ENCODE data around the gene VMP1.

Gene VMP1

DNA sequence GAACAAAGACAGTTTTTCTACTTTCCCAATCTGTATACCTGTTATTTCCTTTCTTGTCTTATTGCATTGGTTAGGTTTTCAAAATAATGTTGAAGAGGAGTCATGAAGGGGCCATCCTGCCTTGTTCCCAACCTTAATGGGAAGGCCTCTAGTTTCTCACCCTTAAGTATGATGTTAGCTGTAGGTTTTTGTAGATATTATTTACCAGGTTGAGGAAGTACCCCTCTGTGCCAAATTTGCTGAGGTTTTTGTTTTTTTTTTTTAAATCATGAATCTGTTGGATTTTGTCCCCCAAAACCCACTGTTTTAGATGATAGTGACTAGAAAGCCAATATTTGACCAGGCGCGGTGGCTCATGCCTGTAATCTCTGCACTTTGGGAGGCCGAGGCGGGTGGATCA lies 36.4 kb downstream of the VMP1 start:
- Histone ChIP-seq H3K36me3 (ENCODE audit: control insufficient read depth, low read length) (peaks cover 2% of the 10 kb centered on the region; the same call in 1 of the 2 replicates), H3K27ac (ENCODE audit: low read depth, low read length) (no peak overlapping the region), H3K4me1 (ENCODE audit: control insufficient read depth, low read length) (peaks cover 23% of the 10 kb centered on the region), H4K20me1 (ENCODE audit: control insufficient read depth, insufficient read depth, low read depth, low read length) (no peaks in the 10 kb centered on the region), H3K79me2 (ENCODE audit: control insufficient read depth, low read length) (no peaks in the 10 kb centered on the region), H3K4me2 (ENCODE audit: low read length) (no peak overlapping the region), H3K27me3 (ENCODE audit: control insufficient read depth, low read length) (no peaks in the 10 kb centered on the region), H3F3A (ENCODE audit: control insufficient read depth, insufficient read depth) (peaks cover 28% of the 10 kb centered on the region), H3K4me3 (ENCODE audit: low read length) (no peak overlapping the region), H3K9me3 (ENCODE audit: control insufficient read depth, insufficient read depth, low read length) (no peaks in the 10 kb centered on the region), H3K9me2 (replicated peaks; ENCODE audit: control insufficient read depth, low read length) (no peaks in the 10 kb centered on the region)
- TF ChIP-seq EZH2phosphoT487 (IDR thresholded peaks at IDR 0.05; ENCODE audit: borderline replicate concordance, low read length): no peak

DNA sequence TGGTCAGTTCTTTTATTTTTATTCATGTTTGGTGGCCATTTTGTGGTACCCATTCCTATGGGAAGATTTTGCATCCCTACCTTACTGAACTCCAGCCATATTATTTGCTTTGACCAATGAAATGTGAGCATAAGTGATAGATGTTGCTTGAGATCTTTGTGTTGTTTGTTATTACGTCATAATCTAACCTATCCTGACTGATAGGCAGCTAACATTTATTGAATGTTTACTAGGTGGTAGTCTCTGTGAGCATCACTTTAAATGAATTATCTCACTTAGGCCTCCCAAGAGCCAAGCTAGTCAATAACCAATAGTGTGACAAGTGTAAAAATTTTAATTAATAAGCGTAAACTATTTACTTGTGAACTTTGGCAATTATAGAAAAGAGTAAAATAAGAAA lies 37.6 kb downstream of the VMP1 start:
- Histone ChIP-seq H3K27ac (ENCODE audit: low read depth, low read length) (no peak overlapping the region), H4K20me1 (ENCODE audit: control insufficient read depth, insufficient read depth, low read depth, low read length) (no peaks in the 10 kb centered on the region), H3K79me2 (ENCODE audit: control insufficient read depth, low read length) (no peaks in the 10 kb centered on the region), H3F3A (ENCODE audit: control insufficient read depth, insufficient read depth) (peaks cover 38% of the 10 kb centered on the region), H3K27me3 (ENCODE audit: control insufficient read depth, low read length) (no peaks in the 10 kb centered on the region), H3K4me3 (ENCODE audit: low read length) (no peak overlapping the region), H3K4me2 (ENCODE audit: low read length) (no peak overlapping the region), H3K4me1 (ENCODE audit: control insufficient read depth, low read length) (peaks cover 35% of the 10 kb centered on the region), H3K9me2 (replicated peaks; ENCODE audit: control insufficient read depth, low read length) (no peaks in the 10 kb centered on the region), H3K36me3 (ENCODE audit: control insufficient read depth, low read length) (0 out of 2 replicates have a peak, but pooled peaks cover 2% of the 10 kb centered on the region), H3K9me3 (ENCODE audit: control insufficient read depth, insufficient read depth, low read length) (no peaks in the 10 kb centered on the region)
- TF ChIP-seq EZH2phosphoT487 (IDR thresholded peaks at IDR 0.05; ENCODE audit: borderline replicate concordance, low read length): no peak
- TF ChIP-seq, protein P1, sequence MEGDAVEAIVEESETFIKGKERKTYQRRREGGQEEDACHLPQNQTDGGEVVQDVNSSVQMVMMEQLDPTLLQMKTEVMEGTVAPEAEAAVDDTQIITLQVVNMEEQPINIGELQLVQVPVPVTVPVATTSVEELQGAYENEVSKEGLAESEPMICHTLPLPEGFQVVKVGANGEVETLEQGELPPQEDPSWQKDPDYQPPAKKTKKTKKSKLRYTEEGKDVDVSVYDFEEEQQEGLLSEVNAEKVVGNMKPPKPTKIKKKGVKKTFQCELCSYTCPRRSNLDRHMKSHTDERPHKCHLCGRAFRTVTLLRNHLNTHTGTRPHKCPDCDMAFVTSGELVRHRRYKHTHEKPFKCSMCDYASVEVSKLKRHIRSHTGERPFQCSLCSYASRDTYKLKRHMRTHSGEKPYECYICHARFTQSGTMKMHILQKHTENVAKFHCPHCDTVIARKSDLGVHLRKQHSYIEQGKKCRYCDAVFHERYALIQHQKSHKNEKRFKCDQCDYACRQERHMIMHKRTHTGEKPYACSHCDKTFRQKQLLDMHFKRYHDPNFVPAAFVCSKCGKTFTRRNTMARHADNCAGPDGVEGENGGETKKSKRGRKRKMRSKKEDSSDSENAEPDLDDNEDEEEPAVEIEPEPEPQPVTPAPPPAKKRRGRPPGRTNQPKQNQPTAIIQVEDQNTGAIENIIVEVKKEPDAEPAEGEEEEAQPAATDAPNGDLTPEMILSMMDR (IDR thresholded peaks at IDR 0.05; ENCODE audit: low read depth, low read length, poor library complexity, severe bottlenecking): no peak

DNA sequence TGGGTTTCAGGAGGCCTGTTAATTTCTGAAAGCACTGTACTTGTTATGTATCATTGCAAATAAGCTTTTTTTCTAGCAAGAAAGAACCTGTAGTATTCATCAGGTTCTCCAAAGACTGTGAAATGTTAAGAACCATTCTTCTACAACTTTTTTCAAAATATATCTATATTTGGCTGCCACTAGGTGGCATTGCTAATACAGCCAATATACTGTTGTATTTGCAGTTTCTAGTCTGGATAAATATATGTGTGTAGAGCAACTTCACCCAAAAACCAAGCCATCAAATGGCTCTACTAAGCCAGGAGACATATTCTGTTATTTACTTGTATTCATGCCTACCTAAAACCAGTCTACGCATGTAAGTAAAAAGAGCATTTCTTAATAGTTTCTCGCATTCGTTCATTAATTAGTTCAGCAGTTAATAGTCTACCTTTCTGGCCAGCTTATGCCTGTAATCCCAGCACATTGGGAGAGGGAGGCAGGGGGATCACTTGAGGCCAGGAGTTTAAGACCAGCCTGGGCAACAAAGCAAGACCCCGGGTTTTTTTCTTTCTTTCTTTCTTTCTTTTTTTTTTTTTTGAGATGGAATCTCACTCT lies 39.5 kb downstream of the VMP1 start:
- Histone ChIP-seq H3K9me2 (replicated peaks; ENCODE audit: control insufficient read depth, low read length) (no peaks in the 10 kb centered on the region), H3K9me3 (ENCODE audit: control insufficient read depth, insufficient read depth, low read length) (no peaks in the 10 kb centered on the region), H4K20me1 (ENCODE audit: control insufficient read depth, insufficient read depth, low read depth, low read length) (no peaks in the 10 kb centered on the region), H3K4me2 (ENCODE audit: low read length) (peak overlapping the region; percentile 81), H3K4me3 (ENCODE audit: low read length) (no peak overlapping the region), H3F3A (ENCODE audit: control insufficient read depth, insufficient read depth) (peaks cover 47% of the 10 kb centered on the region), H3K36me3 (ENCODE audit: control insufficient read depth, low read length) (no peaks in the 10 kb centered on the region), H3K27ac (ENCODE audit: low read depth, low read length) (peak overlapping the region; percentile 98), H3K4me1 (ENCODE audit: control insufficient read depth, low read length) (peaks cover 54% of the 10 kb centered on the region), H3K27me3 (ENCODE audit: control insufficient read depth, low read length) (no peaks in the 10 kb centered on the region), H3K79me2 (ENCODE audit: control insufficient read depth, low read length) (no peaks in the 10 kb centered on the region)
- TF ChIP-seq EZH2phosphoT487 (IDR thresholded peaks at IDR 0.05; ENCODE audit: borderline replicate concordance, low read length): no peak
- TF ChIP-seq, protein P1 (IDR thresholded peaks at IDR 0.05; ENCODE audit: low read depth, low read length, poor library complexity, severe bottlenecking): peak; percentile 74

DNA sequence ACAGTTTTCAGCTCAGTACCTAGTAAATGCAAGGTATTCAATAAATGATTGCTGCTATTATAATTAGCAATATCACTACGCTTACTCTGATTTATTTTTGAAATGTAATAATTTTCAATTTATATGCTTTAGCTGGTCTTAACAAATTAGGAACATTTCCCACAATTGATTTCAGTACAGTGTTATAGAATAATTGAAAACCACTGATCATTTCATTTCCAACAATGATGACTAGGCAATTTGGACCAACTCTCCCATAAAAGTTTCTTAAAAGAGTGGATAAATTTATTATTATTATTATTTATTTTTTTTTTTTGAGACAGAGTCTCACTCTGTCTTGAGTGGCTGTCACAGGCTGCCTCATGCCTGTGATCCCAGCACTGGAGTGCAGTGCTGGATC lies 41.1 kb downstream of the VMP1 start:
- Histone ChIP-seq H3K79me2 (ENCODE audit: control insufficient read depth, low read length) (no peaks in the 10 kb centered on the region), H3K27me3 (ENCODE audit: control insufficient read depth, low read length) (no peaks in the 10 kb centered on the region), H3K4me1 (ENCODE audit: control insufficient read depth, low read length) (peaks cover 71% of the 10 kb centered on the region), H4K20me1 (ENCODE audit: control insufficient read depth, insufficient read depth, low read depth, low read length) (no peaks in the 10 kb centered on the region), H3F3A (ENCODE audit: control insufficient read depth, insufficient read depth) (peaks cover 55% of the 10 kb centered on the region), H3K36me3 (ENCODE audit: control insufficient read depth, low read length) (no peaks in the 10 kb centered on the region), H3K4me3 (ENCODE audit: low read length) (peak overlapping the region; percentile 49), H3K9me2 (replicated peaks; ENCODE audit: control insufficient read depth, low read length) (no peaks in the 10 kb centered on the region), H3K4me2 (ENCODE audit: low read length) (peak overlapping the region; percentile 81), H3K9me3 (ENCODE audit: control insufficient read depth, insufficient read depth, low read length) (no peaks in the 10 kb centered on the region), H3K27ac (ENCODE audit: low read depth, low read length) (peak overlapping the region; percentile 98)
- no peak for TF ChIP-seq EZH2phosphoT487 (IDR thresholded peaks at IDR 0.05; ENCODE audit: borderline replicate concordance, low read length)
